ENCODE results near the gene IL1RAPL1.

DNA sequence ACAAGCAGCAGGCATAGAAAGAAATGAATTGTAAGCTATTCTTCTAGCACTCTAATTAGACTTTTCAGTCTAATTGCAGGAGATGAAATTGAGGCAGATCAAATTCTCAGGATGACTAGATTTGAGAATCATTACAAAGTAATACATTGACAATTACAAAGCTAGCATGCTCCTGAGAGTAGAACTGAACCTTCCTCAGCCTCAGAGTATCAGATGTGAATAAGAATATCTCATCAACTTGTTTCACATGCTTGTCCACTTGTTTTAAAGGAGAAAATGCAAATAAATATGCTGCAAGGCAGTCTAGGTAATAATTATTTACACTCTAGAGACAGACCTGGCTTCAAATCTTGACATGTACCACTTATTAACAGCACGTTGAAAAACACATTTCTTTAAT is 1137.1 kb downstream of the IL1RAPL1 start:
- TF ChIP-seq, protein P1, sequence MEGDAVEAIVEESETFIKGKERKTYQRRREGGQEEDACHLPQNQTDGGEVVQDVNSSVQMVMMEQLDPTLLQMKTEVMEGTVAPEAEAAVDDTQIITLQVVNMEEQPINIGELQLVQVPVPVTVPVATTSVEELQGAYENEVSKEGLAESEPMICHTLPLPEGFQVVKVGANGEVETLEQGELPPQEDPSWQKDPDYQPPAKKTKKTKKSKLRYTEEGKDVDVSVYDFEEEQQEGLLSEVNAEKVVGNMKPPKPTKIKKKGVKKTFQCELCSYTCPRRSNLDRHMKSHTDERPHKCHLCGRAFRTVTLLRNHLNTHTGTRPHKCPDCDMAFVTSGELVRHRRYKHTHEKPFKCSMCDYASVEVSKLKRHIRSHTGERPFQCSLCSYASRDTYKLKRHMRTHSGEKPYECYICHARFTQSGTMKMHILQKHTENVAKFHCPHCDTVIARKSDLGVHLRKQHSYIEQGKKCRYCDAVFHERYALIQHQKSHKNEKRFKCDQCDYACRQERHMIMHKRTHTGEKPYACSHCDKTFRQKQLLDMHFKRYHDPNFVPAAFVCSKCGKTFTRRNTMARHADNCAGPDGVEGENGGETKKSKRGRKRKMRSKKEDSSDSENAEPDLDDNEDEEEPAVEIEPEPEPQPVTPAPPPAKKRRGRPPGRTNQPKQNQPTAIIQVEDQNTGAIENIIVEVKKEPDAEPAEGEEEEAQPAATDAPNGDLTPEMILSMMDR (IDR thresholded peaks at IDR 0.05) = no peak
- TF ChIP-seq POLR2A (IDR thresholded peaks at IDR 0.05; ENCODE audit: low read depth) = no peak

Data from esophagus muscularis mucosa (tissue), 3 donors.